ENCODE measurements around the gene SUV39H1.

SUV39H1 gene

GRCh38 chrX:48702032-48702431 lies 5.5 kb downstream of the SUV39H1 start:
- Histone ChIP-seq H3K4me2 (ENCODE audit: low read length) (no peak overlapping the region), H3K4ac (ENCODE audit: low read depth, low read length) (no peak overlapping the region), H3K9ac (ENCODE audit: low read length) (no peak overlapping the region), H3K27me3 (ENCODE audit: insufficient read depth, low read length) (no peaks in the 10 kb centered on the region), H3K27ac (ENCODE audit: low read depth, low read length) (peak overlapping the region; percentile 92), H3K79me1 (ENCODE audit: low read length) (peaks cover 28% of the 10 kb centered on the region), H4K91ac (ENCODE audit: low read depth, low read length) (peak overlapping the region; percentile 88), H4K8ac (ENCODE audit: low read depth, low read length) (peak overlapping the region; percentile 44), H2BK12ac (ENCODE audit: low read length) (peak overlapping the region; percentile 20), H3K9me3 (ENCODE audit: insufficient read depth, low read depth, low read length) (peaks cover 3% of the 10 kb centered on the region), H3K23ac (ENCODE audit: low read length) (no peak overlapping the region), H3K18ac (ENCODE audit: low read length) (peak overlapping the region; percentile 55), H3K4me3 (ENCODE audit: low read depth, low read length) (no peak overlapping the region), H3K36me3 (ENCODE audit: control insufficient read depth in 1 of 2, insufficient read depth in 2 of 2, low read length in 2 of 2) (peaks cover 26 to 50% of the 10 kb centered on the region in 2 experiments), H2BK5ac (ENCODE audit: low read depth, low read length, poor library complexity) (peak overlapping the region; percentile 78), H4K12ac (ENCODE audit: low read depth, low read length) (peak overlapping the region; percentile 38), H3K4me1 (ENCODE audit: control insufficient read depth in 1 of 2, insufficient read depth in 2 of 2, low read length in 2 of 2) (peaks cover 29 to 34% of the 10 kb centered on the region in 2 experiments), H2AK5ac (ENCODE audit: low read length) (peak overlapping the region; percentile 55), H2BK120ac (ENCODE audit: insufficient read depth, low read length, poor library complexity) (peak overlapping the region; percentile 63), H3K79me2 (ENCODE audit: control insufficient read depth, insufficient read depth, low read length, poor library complexity) (peaks cover 4% of the 10 kb centered on the region), H3K14ac (ENCODE audit: low read length) (peak overlapping the region; percentile 69), H2AFZ (ENCODE audit: insufficient read depth, low read length, poor library complexity) (no peak overlapping the region)
- no CpG with 5 or more reads among the region's 2 CpGs for WGBS (ENCODE audit: extremely low coverage, insufficient coverage, insufficient read length)
- peak; percentile 41 to 55 for DNase-seq

DNA sequence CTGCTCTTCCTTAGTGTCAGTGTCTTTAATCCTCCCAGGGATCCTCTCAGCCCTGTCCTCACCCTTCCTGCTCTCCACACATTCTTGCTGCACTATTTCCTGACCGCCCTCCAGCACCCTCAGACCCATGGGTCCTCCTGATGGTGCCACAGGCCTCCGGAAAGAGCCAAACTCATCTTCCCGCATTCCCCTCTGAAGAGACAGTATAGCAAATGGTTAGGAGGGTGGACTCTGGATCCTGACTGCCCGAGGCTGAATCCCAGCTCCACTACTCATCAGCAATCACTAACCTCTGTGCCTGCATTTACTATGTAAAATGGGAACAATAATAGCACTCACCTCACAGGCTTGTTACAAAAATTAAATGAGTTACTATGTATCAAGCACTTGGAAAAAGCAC lies 6.2 kb downstream of the SUV39H1 start:
- Histone ChIP-seq H3K9me3 (ENCODE audit: insufficient read depth, low read depth, low read length) (peaks cover 3% of the 10 kb centered on the region), H3K14ac (ENCODE audit: low read length) (peak overlapping the region; percentile 69), H3K27ac (ENCODE audit: low read depth, low read length) (peak overlapping the region; percentile 92), H3K27me3 (ENCODE audit: insufficient read depth, low read length) (no peaks in the 10 kb centered on the region), H4K12ac (ENCODE audit: low read depth, low read length) (no peak overlapping the region), H3K9ac (ENCODE audit: low read length) (no peak overlapping the region), H3K4ac (ENCODE audit: low read depth, low read length) (no peak overlapping the region), H4K8ac (ENCODE audit: low read depth, low read length) (peak overlapping the region; percentile 44), H2AFZ (ENCODE audit: insufficient read depth, low read length, poor library complexity) (no peak overlapping the region), H2BK5ac (ENCODE audit: low read depth, low read length, poor library complexity) (peak overlapping the region; percentile 68), H3K4me3 (ENCODE audit: low read depth, low read length) (no peak overlapping the region), H3K4me2 (ENCODE audit: low read length) (no peak overlapping the region), H3K79me1 (ENCODE audit: low read length) (peaks cover 24% of the 10 kb centered on the region), H3K79me2 (ENCODE audit: control insufficient read depth, insufficient read depth, low read length, poor library complexity) (no peaks in the 10 kb centered on the region), H4K91ac (ENCODE audit: low read depth, low read length) (peak overlapping the region; percentile 88), H3K18ac (ENCODE audit: low read length) (peak overlapping the region; percentile 55), H3K4me1 (ENCODE audit: control insufficient read depth in 1 of 2, insufficient read depth in 2 of 2, low read length in 2 of 2) (peaks cover 29 to 30% of the 10 kb centered on the region in 2 experiments), H2BK120ac (ENCODE audit: insufficient read depth, low read length, poor library complexity) (peak overlapping the region; percentile 63), H3K23ac (ENCODE audit: low read length) (no peak overlapping the region), H2BK12ac (ENCODE audit: low read length) (peak overlapping the region; percentile 20), H2AK5ac (ENCODE audit: low read length) (no peak overlapping the region), H3K36me3 (ENCODE audit: control insufficient read depth in 1 of 2, insufficient read depth in 2 of 2, low read length in 2 of 2) (peaks cover 32 to 56% of the 10 kb centered on the region in 2 experiments)
- WGBS (ENCODE audit: extremely low coverage, insufficient coverage, insufficient read length), result no CpG with 5 or more reads among the region's 4 CpGs
- peak; percentile 68 to 84 for DNase-seq

- Histone ChIP-seq H3K27ac (ENCODE audit: low read depth, low read length) (peak overlapping the region; percentile 67), H3K4me3 (ENCODE audit: low read depth, low read length) (no peak overlapping the region), H3K79me2 (ENCODE audit: control insufficient read depth, insufficient read depth, low read length, poor library complexity) (no peaks in the 10 kb centered on the region), H2BK120ac (ENCODE audit: insufficient read depth, low read length, poor library complexity) (no peak overlapping the region), H3K9ac (ENCODE audit: low read length) (no peak overlapping the region), H3K79me1 (ENCODE audit: low read length) (peaks cover 24% of the 10 kb centered on the region), H3K4ac (ENCODE audit: low read depth, low read length) (no peak overlapping the region), H3K27me3 (ENCODE audit: insufficient read depth, low read length) (no peaks in the 10 kb centered on the region), H2BK5ac (ENCODE audit: low read depth, low read length, poor library complexity) (no peak overlapping the region), H4K12ac (ENCODE audit: low read depth, low read length) (no peak overlapping the region), H3K36me3 (ENCODE audit: control insufficient read depth in 1 of 2, insufficient read depth in 2 of 2, low read length in 2 of 2) (peaks cover 35 to 59% of the 10 kb centered on the region in 2 experiments), H2BK12ac (ENCODE audit: low read length) (no peak overlapping the region), H3K18ac (ENCODE audit: low read length) (no peak overlapping the region), H3K23ac (ENCODE audit: low read length) (no peak overlapping the region), H4K91ac (ENCODE audit: low read depth, low read length) (no peak overlapping the region), H2AK5ac (ENCODE audit: low read length) (no peak overlapping the region), H4K8ac (ENCODE audit: low read depth, low read length) (no peak overlapping the region), H3K4me2 (ENCODE audit: low read length) (no peak overlapping the region), H3K9me3 (ENCODE audit: insufficient read depth, low read depth, low read length) (peaks cover 3% of the 10 kb centered on the region), H3K4me1 (ENCODE audit: control insufficient read depth in 1 of 2, insufficient read depth in 2 of 2, low read length in 2 of 2) (peaks cover 29 to 30% of the 10 kb centered on the region in 2 experiments), H2AFZ (ENCODE audit: insufficient read depth, low read length, poor library complexity) (no peak overlapping the region), H3K14ac (ENCODE audit: low read length) (no peak overlapping the region)
- WGBS (ENCODE audit: extremely low coverage, insufficient coverage, insufficient read length), result no CpG with 5 or more reads among the region's 7 CpGs
- DNase-seq, result no peak
Measured at GRCh38 chrX:48703228-48703627, 6.7 kb downstream of the SUV39H1 start.

GRCh38 chrX:48703642-48704481 lies 7.3 kb downstream of the SUV39H1 start:
- Histone ChIP-seq H2BK5ac (ENCODE audit: low read depth, low read length, poor library complexity) (peak overlapping the region; percentile 72), H3K4me3 (ENCODE audit: low read depth, low read length) (no peak overlapping the region), H3K4me1 (ENCODE audit: control insufficient read depth in 1 of 2, insufficient read depth in 2 of 2, low read length in 2 of 2) (peaks cover 29 to 30% of the 10 kb centered on the region in 2 experiments), H2AK5ac (ENCODE audit: low read length) (no peak overlapping the region), H3K9ac (ENCODE audit: low read length) (no peak overlapping the region), H3K4ac (ENCODE audit: low read depth, low read length) (no peak overlapping the region), H3K18ac (ENCODE audit: low read length) (no peak overlapping the region), H3K4me2 (ENCODE audit: low read length) (no peak overlapping the region), H4K12ac (ENCODE audit: low read depth, low read length) (no peak overlapping the region), H3K27me3 (ENCODE audit: insufficient read depth, low read length) (no peaks in the 10 kb centered on the region), H2BK120ac (ENCODE audit: insufficient read depth, low read length, poor library complexity) (no peak overlapping the region), H3K27ac (ENCODE audit: low read depth, low read length) (peak overlapping the region; percentile 76), H3K79me1 (ENCODE audit: low read length) (peaks cover 24% of the 10 kb centered on the region), H3K36me3 (ENCODE audit: control insufficient read depth in 1 of 2, insufficient read depth in 2 of 2, low read length in 2 of 2) (peaks cover 35 to 64% of the 10 kb centered on the region in 2 experiments), H3K9me3 (ENCODE audit: insufficient read depth, low read depth, low read length) (peaks cover 3% of the 10 kb centered on the region), H4K8ac (ENCODE audit: low read depth, low read length) (no peak overlapping the region), H4K91ac (ENCODE audit: low read depth, low read length) (peak overlapping the region; percentile 78), H3K14ac (ENCODE audit: low read length) (no peak overlapping the region), H3K23ac (ENCODE audit: low read length) (no peak overlapping the region), H2BK12ac (ENCODE audit: low read length) (no peak overlapping the region), H2AFZ (ENCODE audit: insufficient read depth, low read length, poor library complexity) (no peak overlapping the region), H3K79me2 (ENCODE audit: control insufficient read depth, insufficient read depth, low read length, poor library complexity) (no peaks in the 10 kb centered on the region)
- WGBS (ENCODE audit: extremely low coverage, insufficient coverage, insufficient read length), result no CpG with 5 or more reads among the region's 4 CpGs
- peak; percentile 88 to 90 for DNase-seq

Data from trophoblast cell (in vitro differentiated cells and primary cell).